HS-27A (cell line): ENCODE results near the gene NHLRC4.

Experiments
- DNase-seq: peaks from one replicate; pipeline ENCODE4 v3.0.0-alpha.2; 2012; ENCODE audit warnings: low read depth, missing footprints

Gene NHLRC4

GRCh38 chr16:530111-530817 lies 36.5 kb upstream of the NHLRC4 start:
- DNase-seq, result no peak

GRCh38 chr16:531494-532125 lies 35.2 kb upstream of the NHLRC4 start:
- DNase-seq, result no peak

DNA sequence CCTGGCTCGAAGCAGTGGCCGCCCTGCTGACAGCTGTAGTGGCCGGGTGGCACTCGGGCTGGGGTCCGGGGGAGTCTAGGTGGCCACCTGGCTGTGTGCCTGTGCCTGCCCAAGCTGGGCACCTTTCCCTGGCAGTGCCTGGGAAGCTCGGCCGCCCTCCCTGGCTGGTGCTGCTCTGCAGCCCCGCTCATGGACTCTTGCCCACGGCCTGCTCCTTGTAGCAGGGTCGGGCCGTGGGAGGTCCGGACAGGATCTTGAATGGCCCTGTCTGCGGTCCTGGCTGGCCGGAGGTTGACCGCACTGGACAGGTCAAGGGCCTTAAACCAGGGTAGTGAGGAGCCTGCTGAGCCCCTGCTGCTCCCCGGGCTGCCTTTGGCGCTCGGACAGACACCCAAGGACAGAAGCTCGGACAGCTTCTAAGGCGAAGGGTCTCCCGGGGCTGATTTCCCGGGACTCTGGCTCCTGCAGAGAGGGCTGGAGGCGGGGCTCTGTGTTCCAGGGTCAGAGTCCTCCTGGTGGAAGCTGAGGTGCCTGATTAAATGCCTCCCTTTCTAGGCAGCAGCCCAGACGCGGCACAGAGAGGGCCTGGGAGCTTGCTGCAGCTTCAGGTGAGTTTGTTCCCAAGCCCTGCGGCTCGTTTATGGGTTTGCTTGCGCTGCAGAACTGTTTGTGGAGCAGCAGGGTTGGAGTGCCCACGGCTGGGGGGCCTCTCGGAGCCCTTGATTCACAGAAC lies 33.2 kb upstream of the NHLRC4 start:
- DNase-seq, result no peak

- DNase-seq, result no peak
Observed at GRCh38 chr16:534135-534534, 32.7 kb upstream of the NHLRC4 start.

DNA sequence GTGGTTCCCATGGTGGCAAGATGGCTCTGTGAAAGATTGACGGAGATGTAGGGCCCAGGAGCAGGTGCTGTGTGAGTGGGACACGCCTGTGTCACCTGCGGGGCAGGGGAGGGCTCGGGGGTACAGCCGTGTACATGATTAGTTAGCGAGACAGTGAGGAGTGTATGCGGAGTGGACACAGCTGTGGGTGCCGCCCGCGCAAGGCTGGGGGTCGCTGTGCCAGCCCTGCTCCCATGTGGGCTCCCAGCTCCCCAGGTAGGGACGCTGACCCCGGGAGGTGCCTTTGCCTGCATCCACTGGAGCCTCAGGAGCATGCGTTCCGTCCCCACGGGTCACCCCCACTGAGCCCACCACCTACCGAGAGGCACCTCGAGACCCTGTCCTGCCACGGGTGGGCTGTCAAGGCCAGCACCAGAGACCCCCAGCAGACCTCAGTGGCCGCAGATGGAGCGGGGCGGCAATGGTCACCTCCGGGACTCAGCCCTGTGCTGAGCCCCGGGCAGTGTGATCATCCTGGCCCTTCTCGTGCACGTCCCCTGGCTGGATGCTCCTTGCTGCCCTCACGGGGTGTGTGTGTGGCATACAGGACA lies 31.9 kb upstream of the NHLRC4 start:
- DNase-seq, result no peak

DNA sequence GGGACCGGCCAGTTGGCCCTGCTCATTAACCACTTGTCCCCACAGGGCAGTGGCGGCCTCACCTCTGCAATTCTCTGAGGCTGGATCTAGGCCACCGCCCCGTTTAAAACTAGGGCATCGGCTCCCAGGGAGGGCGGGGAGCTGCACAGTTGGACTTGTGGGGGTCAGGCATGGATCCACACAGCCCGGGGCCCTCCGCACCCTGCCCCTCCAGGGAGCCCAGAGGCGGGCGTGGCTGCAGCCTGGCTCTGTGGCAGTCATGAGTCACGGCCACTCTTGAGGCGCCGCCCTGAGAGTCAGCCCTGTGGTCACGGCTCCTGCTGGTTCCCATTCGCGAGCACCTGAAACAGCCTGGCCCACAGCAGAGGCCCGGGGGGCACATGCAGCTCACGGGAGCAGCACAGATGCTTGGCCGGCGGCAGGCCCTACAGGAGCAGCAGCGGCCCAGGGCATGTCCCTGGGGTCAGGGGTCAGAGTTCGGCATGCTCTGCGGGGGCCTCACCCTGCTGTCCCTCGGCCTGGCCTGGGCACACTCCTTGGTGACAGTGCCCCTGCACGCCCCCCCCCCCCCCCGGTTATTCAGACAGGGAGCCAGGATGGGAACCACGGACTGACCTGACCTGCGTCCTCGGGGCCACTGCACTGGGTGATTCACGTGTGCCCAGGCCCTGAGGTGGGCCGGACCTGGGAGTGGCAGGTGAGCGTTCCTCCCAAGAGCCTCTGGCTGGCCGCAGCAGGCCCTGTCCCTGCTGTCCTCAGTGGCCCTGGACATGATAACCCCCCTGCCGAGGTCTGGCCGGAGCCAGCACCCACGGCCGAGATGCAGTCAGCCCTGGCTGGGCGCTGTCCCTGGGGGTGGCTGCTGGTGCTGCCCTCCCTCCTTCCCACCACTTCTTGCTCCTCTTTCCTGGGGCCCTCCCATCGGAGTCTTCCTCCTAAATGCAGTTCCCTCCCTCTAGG lies 31.1 kb upstream of the NHLRC4 start:
- peak; percentile 51 for DNase-seq

GRCh38 chr16:536746-537145 lies 30.1 kb upstream of the NHLRC4 start:
- DNase-seq, result no peak

GRCh38 chr16:537415-538335 lies 29.1 kb upstream of the NHLRC4 start:
- DNase-seq, result no peak

DNA sequence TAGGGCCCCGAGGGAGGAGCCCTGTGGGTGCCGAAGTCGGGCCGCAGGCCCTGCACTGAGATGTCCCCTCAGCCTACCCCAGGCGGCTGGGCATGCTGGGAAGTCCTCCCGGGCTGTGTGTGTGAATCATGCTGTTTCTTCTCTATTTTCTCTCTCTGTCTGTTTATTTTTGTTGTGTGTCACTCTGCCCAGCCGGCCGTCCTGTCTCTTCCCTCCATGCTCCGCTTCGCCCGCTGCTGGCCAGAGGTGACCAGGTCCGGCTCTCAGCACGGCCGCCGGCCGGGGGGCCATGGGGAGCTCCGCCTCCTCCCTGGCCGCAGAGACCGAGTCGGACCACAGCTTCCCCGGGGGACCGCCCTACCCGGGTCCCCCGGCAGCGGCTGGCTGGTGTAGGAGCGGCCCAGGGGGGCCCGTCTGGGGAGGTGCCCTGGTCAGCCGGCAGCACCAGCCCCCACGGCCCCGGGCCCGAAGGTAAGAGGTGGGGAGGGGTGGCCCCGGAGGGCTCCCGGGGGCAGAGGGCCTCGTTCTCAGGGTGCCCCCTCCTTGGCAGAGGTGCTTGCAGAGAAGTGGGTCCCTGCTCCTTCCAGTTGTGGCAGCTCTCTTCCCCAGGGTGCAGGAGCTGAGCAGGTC lies 26.8 kb upstream of the NHLRC4 start:
- DNase-seq, result no peak

GRCh38 chr16:540645-541340 lies 26.0 kb upstream of the NHLRC4 start:
- no peak for DNase-seq

DNA sequence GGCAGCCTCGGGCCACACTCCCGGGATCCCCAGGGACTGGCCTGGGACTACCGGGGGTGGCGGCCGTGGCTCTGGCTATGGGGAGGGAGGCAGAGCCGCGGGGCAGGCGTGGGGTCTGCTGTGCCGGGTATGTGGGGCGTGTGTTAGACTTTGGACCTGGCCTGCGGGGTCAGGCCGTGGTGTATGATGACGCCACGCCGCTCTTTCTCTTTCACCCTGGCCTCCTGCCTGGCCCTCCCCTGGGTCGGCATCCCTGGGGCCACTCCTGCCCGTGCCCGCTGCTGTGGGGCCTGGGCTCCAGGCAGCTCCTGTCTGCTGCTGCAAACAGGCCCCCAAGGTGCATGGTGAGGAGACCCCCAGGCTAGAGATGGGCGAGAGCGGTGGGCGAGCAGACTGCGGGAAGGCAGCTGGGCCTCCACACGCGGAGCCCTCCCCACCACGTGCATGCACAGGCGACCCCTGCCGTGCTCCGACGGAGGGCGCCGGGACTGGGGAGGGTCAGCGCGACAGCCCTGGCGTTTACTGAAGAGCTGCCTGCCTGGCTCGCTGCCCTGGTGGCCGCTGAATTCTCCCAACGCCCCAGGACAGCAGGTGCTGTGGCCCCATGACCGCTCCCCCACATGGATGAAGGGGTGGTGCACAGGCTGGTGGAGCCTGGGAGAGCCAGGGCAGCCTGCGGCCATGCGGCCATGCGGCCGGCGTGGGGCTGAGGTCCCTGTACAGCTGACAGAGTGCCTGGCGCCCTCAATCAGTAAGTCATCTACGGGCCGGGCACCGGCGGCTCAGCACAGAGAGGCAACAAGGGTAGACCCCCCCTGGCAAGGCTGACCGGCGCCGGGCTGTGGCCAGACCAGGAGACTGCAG lies 23.3 kb upstream of the NHLRC4 start:
- no peak for DNase-seq

DNA sequence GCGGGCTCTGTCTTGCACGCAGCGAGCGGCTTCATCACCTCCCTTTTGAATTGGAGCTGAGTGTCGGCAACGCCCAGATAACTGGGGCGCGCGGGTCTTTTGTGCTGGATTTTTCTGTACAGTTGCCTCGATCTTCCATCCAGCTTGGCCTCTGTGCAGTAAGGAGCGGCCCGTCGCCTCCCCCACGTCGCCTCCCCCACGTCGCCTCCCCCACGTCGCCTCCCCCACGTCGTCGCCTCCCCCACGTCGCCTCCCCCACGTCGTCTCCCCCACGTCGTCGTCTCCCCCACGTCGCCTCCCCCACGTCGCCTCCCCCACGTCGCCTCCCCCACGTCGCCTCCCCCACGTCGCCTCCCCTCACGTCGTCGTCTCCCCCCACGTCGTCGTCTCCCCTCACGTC lies 22.3 kb upstream of the NHLRC4 start:
- DNase-seq, result no peak

- no peak for DNase-seq
Observed at GRCh38 chr16:546909-547770, 19.7 kb upstream of the NHLRC4 start.

GRCh38 chr16:548586-548985 lies 18.2 kb upstream of the NHLRC4 start:
- no peak for DNase-seq

DNA sequence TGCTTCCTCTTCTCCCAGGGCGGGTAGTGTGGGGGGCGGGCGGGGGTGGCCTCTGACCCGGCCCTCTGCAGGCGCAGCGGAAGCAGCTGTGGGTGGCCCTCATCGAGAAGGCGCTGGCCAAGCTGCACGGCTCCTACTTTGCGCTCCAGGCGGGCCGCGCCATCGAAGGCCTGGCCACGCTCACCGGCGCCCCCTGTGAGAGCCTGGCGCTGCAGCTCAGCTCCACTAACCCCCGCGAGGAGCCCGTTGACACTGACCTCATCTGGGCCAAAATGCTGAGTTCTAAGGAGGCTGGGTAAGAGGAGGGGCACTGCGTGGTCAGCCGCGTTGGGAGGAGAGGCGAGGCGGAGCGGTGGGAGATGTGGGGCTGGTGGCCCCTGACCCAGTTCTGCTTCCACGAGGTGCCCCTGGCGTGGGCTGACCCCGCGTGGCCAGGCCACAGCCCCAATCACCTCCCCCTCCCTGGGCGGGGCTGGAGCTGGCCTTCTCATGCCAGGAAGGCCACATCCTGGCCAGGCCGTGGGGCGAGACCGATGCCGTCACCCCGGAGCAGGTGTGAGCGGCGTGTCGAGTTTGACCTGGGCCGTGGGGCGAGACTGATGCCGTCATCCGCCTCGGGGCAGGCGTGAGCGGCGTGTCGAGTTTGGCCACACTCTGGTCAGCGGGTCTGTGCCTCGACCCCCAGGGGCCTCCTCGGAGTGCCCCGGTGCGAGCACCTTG lies 17.1 kb upstream of the NHLRC4 start:
- no peak for DNase-seq

- no peak for DNase-seq
Observed at GRCh38 chr16:551210-551609, 15.6 kb upstream of the NHLRC4 start.

GRCh38 chr16:552171-552570 lies 14.6 kb upstream of the NHLRC4 start:
- no peak for DNase-seq
